ENCODE results near the gene PRR36. TPM values are rescaled to one million over a fixed set of nuclear protein-coding genes. Genes with fewer than 3 reads are reported as not detected.

The PRR36 gene
- total and polyA plus RNA-seq, 8 donors, result 1.2 to 13.4 (median 9.9) TPM

- DNase-seq, result no peak
Measured at GRCh38 chr19:7901337-7901736, 27.1 kb upstream of the PRR36 start.

DNA sequence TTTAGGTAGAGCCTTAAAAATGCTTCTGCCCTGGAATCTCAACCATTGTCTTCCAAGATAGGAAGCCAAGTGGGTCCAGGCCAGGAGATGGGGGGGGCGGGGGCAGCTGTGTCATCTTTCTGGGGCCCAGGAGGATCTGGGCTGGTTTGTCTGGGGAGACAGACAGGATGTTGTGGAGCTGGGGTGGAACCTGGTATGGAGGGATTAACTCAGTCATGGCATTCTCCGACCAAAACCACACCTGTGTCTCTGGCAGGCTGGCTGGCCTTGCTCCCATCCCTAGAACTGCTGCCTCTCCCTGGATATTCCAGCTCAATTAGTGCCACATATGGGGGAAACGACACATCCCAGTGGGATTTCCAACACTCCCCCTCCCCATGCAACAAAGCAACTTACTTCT is 26.7 kb upstream of the PRR36 start:
- ATAC-seq (no peak), DNase-seq (no peak)
- peaks cover 17 to 33% of the 10 kb centered on the region in 2 donors for H3K4me1 ChIP-seq
- intact Hi-C loops (cut with DNase I), result no loop called here
- H3K27ac ChIP-seq, result no peak overlapping the region
- peaks cover 0 to 5% of the 10 kb centered on the region in 2 donors for H3K27me3 ChIP-seq
- TF ChIP-seq CTCF (IDR thresholded peaks at IDR 0.05), result no peak
- H3K4me3 ChIP-seq, result no peak overlapping the region
- no peaks in the 10 kb centered on the region for H3K9me3 ChIP-seq
- peaks cover 0 to 7% of the 10 kb centered on the region in 2 donors for H3K36me3 ChIP-seq

More at GRCh38 chr19:7901337-7901736, 27.1 kb upstream of the PRR36 start:
- H3K4me3 ChIP-seq, result no peak overlapping the region
- H3K36me3 ChIP-seq, result peaks cover 0 to 11% of the 10 kb centered on the region in 2 donors
- H3K27ac ChIP-seq, result no peak overlapping the region
- intact Hi-C loops (cut with DNase I), result no loop called here
- no peak for ATAC-seq
- H3K9me3 ChIP-seq, result no peaks in the 10 kb centered on the region
- TF ChIP-seq CTCF (IDR thresholded peaks at IDR 0.05), result no peak
- H3K27me3 ChIP-seq, result peaks cover 0 to 5% of the 10 kb centered on the region in 2 donors
- peaks cover 17 to 36% of the 10 kb centered on the region in 2 donors for H3K4me1 ChIP-seq

GRCh38 chr19:7900401-7900870 is 26.2 kb upstream of the PRR36 start:
- H3K4me3 ChIP-seq, result no peak overlapping the region
- H3K27ac ChIP-seq, result no peak overlapping the region
- H3K4me1 ChIP-seq, result peaks cover 16 to 28% of the 10 kb centered on the region in 2 donors
- ATAC-seq (no peak), DNase-seq (peak in 1 of 4 donors; percentile 61)
- intact Hi-C loops (cut with DNase I), result no loop called here
- H3K36me3 ChIP-seq, result peaks cover 0 to 2% of the 10 kb centered on the region in 2 donors
- H3K9me3 ChIP-seq, result no peaks in the 10 kb centered on the region
- H3K27me3 ChIP-seq, result peaks cover 0 to 8% of the 10 kb centered on the region in 2 donors
- TF ChIP-seq CTCF (IDR thresholded peaks at IDR 0.05), result no peak

DNA sequence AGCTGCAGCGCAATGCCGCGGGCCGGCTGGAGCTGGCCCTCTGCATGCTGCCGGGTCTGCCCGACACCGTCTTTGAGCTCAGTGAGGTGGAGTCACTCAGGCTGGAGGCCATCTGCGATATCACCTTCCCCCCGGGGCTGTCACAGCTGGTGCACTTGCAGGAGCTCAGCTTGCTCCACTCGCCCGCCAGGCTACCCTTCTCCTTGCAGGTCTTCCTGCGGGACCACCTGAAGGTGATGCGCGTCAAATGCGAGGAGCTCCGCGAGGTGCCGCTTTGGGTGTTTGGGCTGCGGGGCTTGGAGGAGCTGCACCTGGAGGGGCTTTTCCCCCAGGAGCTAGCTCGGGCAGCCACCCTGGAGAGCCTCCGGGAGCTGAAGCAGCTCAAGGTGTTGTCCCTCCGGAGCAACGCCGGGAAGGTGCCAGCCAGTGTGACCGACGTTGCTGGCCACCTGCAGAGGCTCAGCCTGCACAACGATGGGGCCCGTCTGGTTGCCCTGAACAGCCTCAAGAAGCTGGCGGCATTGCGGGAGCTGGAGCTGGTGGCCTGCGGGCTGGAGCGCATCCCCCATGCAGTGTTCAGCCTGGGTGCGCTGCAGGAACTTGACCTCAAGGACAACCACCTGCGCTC is 25.7 kb upstream of the PRR36 start:
- Histone ChIP-seq H3K36me3 (no peaks in the 10 kb centered on the region), H3K27ac (no peak overlapping the region), H3K9me3 (no peaks in the 10 kb centered on the region), H3K27me3 (peaks cover 0 to 14% of the 10 kb centered on the region in 2 donors), H3K4me3 (no peak overlapping the region), H3K4me1 (peaks cover 11 to 22% of the 10 kb centered on the region in 2 donors)
- no peak for TF ChIP-seq CTCF (IDR thresholded peaks at IDR 0.05)
- no peak for ATAC-seq
- intact Hi-C loops (cut with DNase I), result no loop called here
- peak in 1 of 4 donors; percentile 71 for DNase-seq

- TF ChIP-seq CTCF (IDR thresholded peaks at IDR 0.05), result no peak
- H3K4me3 ChIP-seq, result no peak overlapping the region
- peaks cover 6 to 14% of the 10 kb centered on the region in 2 donors for H3K4me1 ChIP-seq
- DNase-seq (no peak), ATAC-seq (no peak)
- intact Hi-C loops (cut with DNase I), result no loop called here
- H3K27me3 ChIP-seq, result peaks cover 0 to 23% of the 10 kb centered on the region in 2 donors
- no peak overlapping the region for H3K27ac ChIP-seq
- no peaks in the 10 kb centered on the region for H3K36me3 ChIP-seq
- H3K9me3 ChIP-seq, result no peaks in the 10 kb centered on the region
Measured at GRCh38 chr19:7898967-7899366, 24.8 kb upstream of the PRR36 start.
